ENCODE measurements around the gene NFE2L1. TPM values are rescaled to one million over a fixed set of nuclear protein-coding genes. Genes with fewer than 3 reads are reported as not detected.
A peak's percentile ranks its signal among the peaks of the same experiment; 100 is the strongest.
"Not testable (repeated sequence)": the region's sequence is repeated elsewhere in the genome, so short reads cannot be mapped to it uniquely, and the experiment has no call there.

NFE2L1 gene
- total RNA-seq, 2 donors from 2014 or later: 41.2 to 42.2 TPM

- H3K9me3 ChIP-seq (ENCODE audit: control insufficient read depth, low read length, poor library complexity, severe bottlenecking); DNase-seq; H3K36me3 Mint-ChIP-seq (ENCODE audit: low read depth); H3K4me3 Mint-ChIP-seq; ATAC-seq; H3K27ac Mint-ChIP-seq; H3K27me3 Mint-ChIP-seq; H3K4me1 Mint-ChIP-seq: not testable (repeated sequence)
Observed at GRCh38 chr17:48072811-48073210, 24.7 kb downstream of the NFE2L1 start.

- H3K4me3 Mint-ChIP-seq; H3K27ac Mint-ChIP-seq; H3K9me3 ChIP-seq (ENCODE audit: control insufficient read depth, low read length, poor library complexity, severe bottlenecking); H3K27me3 Mint-ChIP-seq; H3K4me1 Mint-ChIP-seq; ATAC-seq; H3K36me3 Mint-ChIP-seq (ENCODE audit: low read depth); DNase-seq: not testable (repeated sequence)
Observed at GRCh38 chr17:48073566-48074094, 25.5 kb downstream of the NFE2L1 start.

- DNase-seq (peak; percentile 45 to 68 (median 47)), ATAC-seq (peak; percentile 77)
- no peaks in the 10 kb centered on the region for H3K9me3 ChIP-seq (ENCODE audit: control insufficient read depth, low read length, poor library complexity, severe bottlenecking)
- no peaks in the 10 kb centered on the region for H3K27me3 Mint-ChIP-seq
- H3K4me3 Mint-ChIP-seq: no peak overlapping the region
- H3K4me1 Mint-ChIP-seq: peaks cover 6% of the 10 kb centered on the region
- H3K27ac Mint-ChIP-seq: no peak overlapping the region
- H3K36me3 Mint-ChIP-seq (ENCODE audit: low read depth): no peaks in the 10 kb centered on the region
Observed at GRCh38 chr17:48074322-48075081, 26.3 kb downstream of the NFE2L1 start.

GRCh38 chr17:48077152-48077551 lies 29.0 kb downstream of the NFE2L1 start:
- H3K36me3 Mint-ChIP-seq (ENCODE audit: low read depth); DNase-seq; H3K4me3 Mint-ChIP-seq; H3K27me3 Mint-ChIP-seq; H3K27ac Mint-ChIP-seq; H3K9me3 ChIP-seq (ENCODE audit: control insufficient read depth, low read length, poor library complexity, severe bottlenecking); ATAC-seq; H3K4me1 Mint-ChIP-seq: not testable (repeated sequence)

GRCh38 chr17:48081858-48082257 lies 33.7 kb downstream of the NFE2L1 start:
- H3K27me3 Mint-ChIP-seq: no peaks in the 10 kb centered on the region
- no peak for ATAC-seq
- no peaks in the 10 kb centered on the region for H3K36me3 Mint-ChIP-seq (ENCODE audit: low read depth)
- DNase-seq: no peak
- H3K27ac Mint-ChIP-seq: no peak overlapping the region
- no peaks in the 10 kb centered on the region for H3K9me3 ChIP-seq (ENCODE audit: control insufficient read depth, low read length, poor library complexity, severe bottlenecking)
- peaks cover 2% of the 10 kb centered on the region for H3K4me1 Mint-ChIP-seq
- H3K4me3 Mint-ChIP-seq: no peak overlapping the region

- ATAC-seq: no peak
- H3K4me3 Mint-ChIP-seq: no peak overlapping the region
Observed at GRCh38 chr17:48084932-48085331, 36.8 kb downstream of the NFE2L1 start.

GRCh38 chr17:48093341-48094045 lies 45.3 kb downstream of the NFE2L1 start:
- ATAC-seq: no peak
- no peaks in the 10 kb centered on the region for H3K27me3 Mint-ChIP-seq
- H3K27ac Mint-ChIP-seq: peak overlapping the region; percentile 14
- H3K4me1 Mint-ChIP-seq: peaks cover 10% of the 10 kb centered on the region
- H3K4me3 Mint-ChIP-seq: no peak overlapping the region
- H3K9me3 ChIP-seq (ENCODE audit: control insufficient read depth, low read length, poor library complexity, severe bottlenecking): no peaks in the 10 kb centered on the region
- H3K36me3 Mint-ChIP-seq (ENCODE audit: low read depth): peaks cover 2% of the 10 kb centered on the region
- DNase-seq: no peak

More at GRCh38 chr17:48084932-48085331, 36.8 kb downstream of the NFE2L1 start:
- no peaks in the 10 kb centered on the region for H3K36me3 Mint-ChIP-seq (ENCODE audit: low read depth)
- H3K9me3 ChIP-seq (ENCODE audit: control insufficient read depth, low read length, poor library complexity, severe bottlenecking): no peaks in the 10 kb centered on the region
- H3K27me3 Mint-ChIP-seq: no peaks in the 10 kb centered on the region
- no peak for DNase-seq
- H3K27ac Mint-ChIP-seq: no peak overlapping the region
- peaks cover 5% of the 10 kb centered on the region for H3K4me1 Mint-ChIP-seq

GRCh38 chr17:48095611-48096010 lies 47.5 kb downstream of the NFE2L1 start:
- no peak for ATAC-seq
- Mint-ChIP-seq H3K4me3 (no peak overlapping the region), H3K4me1 (peaks cover 9% of the 10 kb centered on the region), H3K27ac (no peak overlapping the region), H3K36me3 (ENCODE audit: low read depth) (peaks cover 2% of the 10 kb centered on the region), H3K27me3 (no peaks in the 10 kb centered on the region)
- DNase-seq: no peak
- H3K9me3 ChIP-seq (ENCODE audit: control insufficient read depth, low read length, poor library complexity, severe bottlenecking): no peaks in the 10 kb centered on the region

- DNase-seq (no peak), ATAC-seq (no peak)
- Mint-ChIP-seq H3K4me1 (peaks cover 22% of the 10 kb centered on the region), H3K36me3 (ENCODE audit: low read depth) (peaks cover 4% of the 10 kb centered on the region), H3K4me3 (peak overlapping the region; percentile 95), H3K27ac (no peak overlapping the region), H3K27me3 (no peaks in the 10 kb centered on the region)
- H3K9me3 ChIP-seq (ENCODE audit: control insufficient read depth, low read length, poor library complexity, severe bottlenecking): no peaks in the 10 kb centered on the region
Observed at GRCh38 chr17:48100160-48100559, 52.0 kb downstream of the NFE2L1 start.

- no peaks in the 10 kb centered on the region for H3K27me3 Mint-ChIP-seq
- H3K36me3 Mint-ChIP-seq (ENCODE audit: low read depth): peaks cover 4% of the 10 kb centered on the region
- peak overlapping the region; percentile 56 for H3K27ac Mint-ChIP-seq
- H3K9me3 ChIP-seq (ENCODE audit: control insufficient read depth, low read length, poor library complexity, severe bottlenecking): no peaks in the 10 kb centered on the region
- peaks cover 22% of the 10 kb centered on the region for H3K4me1 Mint-ChIP-seq
- ATAC-seq (no peak), DNase-seq (no peak)
- H3K4me3 Mint-ChIP-seq: peak overlapping the region; percentile 95
Observed at GRCh38 chr17:48100591-48101011, 52.4 kb downstream of the NFE2L1 start.

- no peaks in the 10 kb centered on the region for H3K9me3 ChIP-seq (ENCODE audit: control insufficient read depth, low read length, poor library complexity, severe bottlenecking)
- peak; percentile 86 to 93 (median 88) for DNase-seq
- peaks cover 4% of the 10 kb centered on the region for H3K36me3 Mint-ChIP-seq (ENCODE audit: low read depth)
- peaks cover 22% of the 10 kb centered on the region for H3K4me1 Mint-ChIP-seq
- ATAC-seq: peak; percentile 97
- no peaks in the 10 kb centered on the region for H3K27me3 Mint-ChIP-seq
- H3K27ac Mint-ChIP-seq: peak within 1 kb of the TSS; percentile 56
- H3K4me3 Mint-ChIP-seq: peak within 1 kb of the TSS; percentile 95
Observed at GRCh38 chr17:48101012-48101720, 53.0 kb downstream of the NFE2L1 start, which contains the start of gene CBX1. Gene CBX1 (minus strand): TSS chr17:48101478. CDS start chr17:48077004, 24,474 bp downstream.

GRCh38 chr17:48102043-48102750 lies 54.0 kb downstream of the NFE2L1 start:
- Mint-ChIP-seq H3K27ac (peak overlapping the region; percentile 56), H3K36me3 (ENCODE audit: low read depth) (peaks cover 4% of the 10 kb centered on the region), H3K27me3 (no peaks in the 10 kb centered on the region), H3K4me3 (peak overlapping the region; percentile 95), H3K4me1 (peaks cover 24% of the 10 kb centered on the region)
- DNase-seq (no peak), ATAC-seq (no peak)
- no peaks in the 10 kb centered on the region for H3K9me3 ChIP-seq (ENCODE audit: control insufficient read depth, low read length, poor library complexity, severe bottlenecking)
